Activated naive CD4-positive, alpha-beta T cell treated with anti-CD3 and anti-CD28 coated beads, Interleukin-2, amount 10 ng/mL, durations not matched to agents 7 days and 5 days (primary cell): ENCODE data around the gene KRT73.
"Not testable (repeated sequence)": the region's sequence is repeated elsewhere in the genome, so short reads cannot be mapped to it uniquely, and the experiment has no call there.

Experiments
- CTCF ChIA-PET: fragments of 350-600 bp; sonication (Branson Sonifier 250); formaldehyde crosslinking; loops from one replicate; lab custom pipeline; 2021; ENCODE audit warnings: antibody characterized with exemption; lab: Charles Lee
- DNase-seq: peaks from one replicate; pipeline ENCODE4 v3.0.0-alpha.2; 2020
- H3K27ac Mint-ChIP-seq: one replicate; pipeline ENCODE4 v1.8.0; 2021; ENCODE audit warnings: mild to moderate bottlenecking, moderate library complexity, mixed read lengths
- H3K27me3 Mint-ChIP-seq: one replicate; pipeline ENCODE4 v1.8.0; 2021; ENCODE audit warnings: mild to moderate bottlenecking, mixed read lengths
- H3K36me3 Mint-ChIP-seq: one replicate; pipeline ENCODE4 v1.8.0; 2021; ENCODE audit warnings: mixed read lengths
- H3K4me1 Mint-ChIP-seq: one replicate; pipeline ENCODE4 v1.8.0; 2021; ENCODE audit warnings: mixed read lengths
- H3K4me3 Mint-ChIP-seq: one replicate; pipeline ENCODE4 v1.8.0; 2021; ENCODE audit warnings: mild to moderate bottlenecking, moderate library complexity, mixed read lengths
- H3K9me3 Mint-ChIP-seq: one replicate; pipeline ENCODE4 v1.8.0; 2021; ENCODE audit warnings: mixed read lengths

Gene KRT73

GRCh38 chr12:52594237-52594636, 24.1 kb downstream of the KRT73 start:
- peaks cover 13% of the 10 kb centered on the region for H3K27me3 Mint-ChIP-seq
- H3K36me3 Mint-ChIP-seq, H3K4me3 Mint-ChIP-seq, H3K27ac Mint-ChIP-seq, DNase-seq, H3K4me1 Mint-ChIP-seq, H3K9me3 Mint-ChIP-seq, CTCF ChIA-PET: not testable (repeated sequence)

- no peak for DNase-seq
- Mint-ChIP-seq H3K9me3 (no peaks in the 10 kb centered on the region), H3K27ac (no peak overlapping the region), H3K36me3 (no peaks in the 10 kb centered on the region), H3K4me1 (peaks cover 9% of the 10 kb centered on the region), H3K27me3 (no peaks in the 10 kb centered on the region), H3K4me3 (no peak overlapping the region)
- CTCF ChIA-PET, result interaction anchor here (1.2 to 1.3 kb wide), 3 partner anchors 7 to 288 kb away, joined by 3 to 4 read pairs (median 4); no protein-coding TSS in a partner anchor
These were observed 26.8 kb downstream of the KRT73 start for GRCh38 chr12:52591521-52591920.

GRCh38 chr12:52590021-52590420, 28.3 kb downstream of the KRT73 start:
- Mint-ChIP-seq H3K27ac (no peak overlapping the region), H3K36me3 (no peaks in the 10 kb centered on the region), H3K9me3 (no peaks in the 10 kb centered on the region), H3K27me3 (no peaks in the 10 kb centered on the region), H3K4me3 (no peak overlapping the region), H3K4me1 (peaks cover 24% of the 10 kb centered on the region)
- no peak for DNase-seq
- CTCF ChIA-PET, result interaction anchor here (1.6 to 14.2 kb wide), 3 partner anchors 21 to 289 kb away, joined by 6 to 244 read pairs (median 12); no protein-coding TSS in a partner anchor

- no peaks in the 10 kb centered on the region for H3K9me3 Mint-ChIP-seq
- no peaks in the 10 kb centered on the region for H3K36me3 Mint-ChIP-seq
- H3K27me3 Mint-ChIP-seq, result no peaks in the 10 kb centered on the region
- peaks cover 35% of the 10 kb centered on the region for H3K4me1 Mint-ChIP-seq
- H3K27ac Mint-ChIP-seq, result no peak overlapping the region
- CTCF ChIA-PET, result interaction anchor here (1.3 to 14.2 kb wide), 4 partner anchors 23 to 291 kb away, joined by 3 to 244 read pairs (median 83); partner anchors contain the start of gene KRT1
- DNase-seq, result no peak
- no peak overlapping the region for H3K4me3 Mint-ChIP-seq
These were observed 30.8 kb downstream of the KRT73 start for GRCh38 chr12:52587563-52587962.

GRCh38 chr12:52585946-52586345, 32.4 kb downstream of the KRT73 start:
- no peaks in the 10 kb centered on the region for H3K36me3 Mint-ChIP-seq
- H3K9me3 Mint-ChIP-seq, result no peaks in the 10 kb centered on the region
- peaks cover 35% of the 10 kb centered on the region for H3K4me1 Mint-ChIP-seq
- CTCF ChIA-PET, result interaction anchor here (0.7 to 14.2 kb wide), 15 partner anchors 9 to 430 kb away, joined by 3 to 244 read pairs (median 3); no protein-coding TSS in a partner anchor
- no peak overlapping the region for H3K4me3 Mint-ChIP-seq
- peak; percentile 75 for DNase-seq
- H3K27ac Mint-ChIP-seq, result peak overlapping the region; percentile 1
- peaks cover 10% of the 10 kb centered on the region for H3K27me3 Mint-ChIP-seq

- CTCF ChIA-PET, result interaction anchor here (0.8 to 14.2 kb wide), 11 partner anchors 10 to 395 kb away, joined by 3 to 244 read pairs (median 4); no protein-coding TSS in a partner anchor
- H3K9me3 Mint-ChIP-seq, result no peaks in the 10 kb centered on the region
- H3K27me3 Mint-ChIP-seq, result peaks cover 16% of the 10 kb centered on the region
- H3K27ac Mint-ChIP-seq, result no peak overlapping the region
- DNase-seq, result no peak
- no peak overlapping the region for H3K4me3 Mint-ChIP-seq
- H3K4me1 Mint-ChIP-seq, result peaks cover 41% of the 10 kb centered on the region
- no peaks in the 10 kb centered on the region for H3K36me3 Mint-ChIP-seq
These were observed 33.3 kb downstream of the KRT73 start for GRCh38 chr12:52585066-52585465.

GRCh38 chr12:52584156-52584682, 34.1 kb downstream of the KRT73 start:
- Mint-ChIP-seq H3K4me3 (no peak overlapping the region), H3K4me1 (peaks cover 42% of the 10 kb centered on the region), H3K27ac (peak overlapping the region; percentile 14), H3K36me3 (no peaks in the 10 kb centered on the region), H3K9me3 (no peaks in the 10 kb centered on the region), H3K27me3 (peaks cover 25% of the 10 kb centered on the region)
- CTCF ChIA-PET, result interaction anchor here (0.5 to 14.2 kb wide), 16 partner anchors 10 to 356 kb away, joined by 3 to 244 read pairs (median 3); partner anchors contain the start of gene KRT74
- no peak for DNase-seq

- peaks cover 34% of the 10 kb centered on the region for H3K27me3 Mint-ChIP-seq
- H3K27ac Mint-ChIP-seq, result no peak overlapping the region
- peak; percentile 81 for DNase-seq
- no peak overlapping the region for H3K4me3 Mint-ChIP-seq
- no peaks in the 10 kb centered on the region for H3K9me3 Mint-ChIP-seq
- no peaks in the 10 kb centered on the region for H3K36me3 Mint-ChIP-seq
- CTCF ChIA-PET, result interaction anchor here (0.9 to 14.2 kb wide), 18 partner anchors 9 to 398 kb away, joined by 3 to 244 read pairs (median 3); partner anchors contain the start of genes KRT3 and KRT74
- H3K4me1 Mint-ChIP-seq, result peaks cover 42% of the 10 kb centered on the region
These were observed 35.3 kb downstream of the KRT73 start for GRCh38 chr12:52582971-52583456.

GRCh38 chr12:52582486-52582885, 35.9 kb downstream of the KRT73 start:
- Mint-ChIP-seq H3K36me3 (no peaks in the 10 kb centered on the region), H3K4me1 (peaks cover 42% of the 10 kb centered on the region), H3K27ac (no peak overlapping the region), H3K9me3 (no peaks in the 10 kb centered on the region), H3K27me3 (peaks cover 34% of the 10 kb centered on the region), H3K4me3 (no peak overlapping the region)
- CTCF ChIA-PET, result interaction anchor here (0.6 to 14.2 kb wide), 12 partner anchors 9 to 398 kb away, joined by 3 to 244 read pairs (median 4); partner anchors contain the start of genes KRT3 and KRT74
- no peak for DNase-seq

GRCh38 chr12:52581481-52581880, 36.9 kb downstream of the KRT73 start:
- H3K36me3 Mint-ChIP-seq, result no peaks in the 10 kb centered on the region
- DNase-seq, result no peak
- H3K27ac Mint-ChIP-seq, result no peak overlapping the region
- H3K4me3 Mint-ChIP-seq, result no peak overlapping the region
- H3K27me3 Mint-ChIP-seq, result peaks cover 40% of the 10 kb centered on the region
- peaks cover 32% of the 10 kb centered on the region for H3K4me1 Mint-ChIP-seq
- H3K9me3 Mint-ChIP-seq, result no peaks in the 10 kb centered on the region
- CTCF ChIA-PET, result interaction anchor here (0.8 to 14.2 kb wide), 7 partner anchors 15 to 304 kb away, joined by 3 to 244 read pairs (median 4); no protein-coding TSS in a partner anchor

GRCh38 chr12:52581066-52581465, 37.3 kb downstream of the KRT73 start:
- no peak overlapping the region for H3K27ac Mint-ChIP-seq
- no peak for DNase-seq
- H3K4me3 Mint-ChIP-seq, result no peak overlapping the region
- peaks cover 43% of the 10 kb centered on the region for H3K27me3 Mint-ChIP-seq
- no peaks in the 10 kb centered on the region for H3K36me3 Mint-ChIP-seq
- no peaks in the 10 kb centered on the region for H3K9me3 Mint-ChIP-seq
- CTCF ChIA-PET, result interaction anchor here (1.0 to 14.2 kb wide), 5 partner anchors 17 to 304 kb away, joined by 3 to 244 read pairs (median 5); no protein-coding TSS in a partner anchor
- peaks cover 28% of the 10 kb centered on the region for H3K4me1 Mint-ChIP-seq

- Mint-ChIP-seq H3K27me3 (peaks cover 45% of the 10 kb centered on the region), H3K27ac (no peak overlapping the region), H3K9me3 (no peaks in the 10 kb centered on the region), H3K4me1 (peaks cover 22% of the 10 kb centered on the region), H3K36me3 (no peaks in the 10 kb centered on the region), H3K4me3 (no peak overlapping the region)
- DNase-seq, result no peak
- CTCF ChIA-PET, result interaction anchor here (1.4 to 14.2 kb wide), 3 partner anchors 289 to 305 kb away, joined by 5 to 244 read pairs (median 162); no protein-coding TSS in a partner anchor
These were observed 37.9 kb downstream of the KRT73 start for GRCh38 chr12:52580496-52580895.

GRCh38 chr12:52579468-52580465, 38.6 kb downstream of the KRT73 start:
- Mint-ChIP-seq H3K36me3 (no peaks in the 10 kb centered on the region), H3K9me3 (no peaks in the 10 kb centered on the region), H3K4me3 (no peak overlapping the region), H3K27me3 (peaks cover 45% of the 10 kb centered on the region), H3K27ac (no peak overlapping the region), H3K4me1 (peaks cover 15% of the 10 kb centered on the region)
- DNase-seq, result no peak
- CTCF ChIA-PET, result interaction anchor here (0.6 to 14.2 kb wide), 5 partner anchors 8 to 358 kb away, joined by 3 to 244 read pairs (median 3); no protein-coding TSS in a partner anchor
